D721Med (cell line): Measurements from ENCODE around the gene AUH.

Experiments used
- DNase-seq: peaks from one replicate; pipeline ENCODE4 v3.0.0; 2011; ENCODE audit warnings: low spot score; ENCODE audit not compliant: insufficient read length
- FAIRE-seq: peaks from 2 replicates; lab custom pipeline; 2011; peaks lifted over from hg19 to GRCh38; lab: Jason Lieb, UNC
- TF ChIP-seq, protein P1 (sequence below): IDR thresholded peaks from 2 replicates; pipeline ENCODE4 v1.5.1; 2012; ENCODE audit warnings: mild to moderate bottlenecking, control low read depth; ENCODE audit not compliant: insufficient read depth; ENCODE audit errors: missing control alignments

Gene AUH

DNA sequence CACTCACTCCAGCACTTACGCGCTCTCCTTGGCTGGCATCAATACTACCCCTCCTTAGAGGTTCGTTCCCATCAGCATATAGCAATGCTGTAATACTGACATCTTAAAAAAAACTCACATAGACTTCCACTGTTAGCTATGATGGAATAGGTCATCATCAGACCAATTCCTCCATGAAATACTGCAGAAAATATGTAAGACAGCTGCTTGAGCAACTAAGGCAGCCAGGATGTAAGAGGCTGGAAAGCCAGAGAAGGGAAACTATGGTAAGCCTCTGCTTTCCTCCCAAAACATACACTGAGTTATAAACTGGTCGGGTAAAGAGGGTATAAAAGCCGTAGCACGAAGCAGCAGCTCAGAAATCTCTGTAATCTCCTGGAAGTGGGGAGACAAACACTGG is 33.5 kb downstream of the AUH start:
- FAIRE-seq, result no peak
- TF ChIP-seq, protein P1, sequence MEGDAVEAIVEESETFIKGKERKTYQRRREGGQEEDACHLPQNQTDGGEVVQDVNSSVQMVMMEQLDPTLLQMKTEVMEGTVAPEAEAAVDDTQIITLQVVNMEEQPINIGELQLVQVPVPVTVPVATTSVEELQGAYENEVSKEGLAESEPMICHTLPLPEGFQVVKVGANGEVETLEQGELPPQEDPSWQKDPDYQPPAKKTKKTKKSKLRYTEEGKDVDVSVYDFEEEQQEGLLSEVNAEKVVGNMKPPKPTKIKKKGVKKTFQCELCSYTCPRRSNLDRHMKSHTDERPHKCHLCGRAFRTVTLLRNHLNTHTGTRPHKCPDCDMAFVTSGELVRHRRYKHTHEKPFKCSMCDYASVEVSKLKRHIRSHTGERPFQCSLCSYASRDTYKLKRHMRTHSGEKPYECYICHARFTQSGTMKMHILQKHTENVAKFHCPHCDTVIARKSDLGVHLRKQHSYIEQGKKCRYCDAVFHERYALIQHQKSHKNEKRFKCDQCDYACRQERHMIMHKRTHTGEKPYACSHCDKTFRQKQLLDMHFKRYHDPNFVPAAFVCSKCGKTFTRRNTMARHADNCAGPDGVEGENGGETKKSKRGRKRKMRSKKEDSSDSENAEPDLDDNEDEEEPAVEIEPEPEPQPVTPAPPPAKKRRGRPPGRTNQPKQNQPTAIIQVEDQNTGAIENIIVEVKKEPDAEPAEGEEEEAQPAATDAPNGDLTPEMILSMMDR, result no peak
- DNase-seq, result no peak

DNA sequence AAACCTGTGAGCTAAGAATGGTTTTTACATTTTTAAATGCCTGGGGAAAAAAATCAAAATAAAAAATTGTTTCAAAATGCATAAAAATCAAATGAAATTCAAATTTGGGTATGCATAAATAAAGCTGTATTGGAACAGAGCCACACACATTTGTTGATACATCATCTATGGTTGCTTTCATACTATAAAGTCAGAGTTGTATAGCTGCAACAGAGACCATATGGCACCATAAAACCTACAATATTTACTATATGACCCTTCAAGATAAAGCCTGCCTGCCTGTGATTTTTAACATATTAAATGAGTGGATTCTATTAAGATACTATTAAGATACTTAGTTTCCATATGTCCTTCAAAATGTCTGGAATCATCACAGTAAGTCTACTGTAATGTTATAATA is 40.0 kb downstream of the AUH start:
- no peak for DNase-seq

DNA sequence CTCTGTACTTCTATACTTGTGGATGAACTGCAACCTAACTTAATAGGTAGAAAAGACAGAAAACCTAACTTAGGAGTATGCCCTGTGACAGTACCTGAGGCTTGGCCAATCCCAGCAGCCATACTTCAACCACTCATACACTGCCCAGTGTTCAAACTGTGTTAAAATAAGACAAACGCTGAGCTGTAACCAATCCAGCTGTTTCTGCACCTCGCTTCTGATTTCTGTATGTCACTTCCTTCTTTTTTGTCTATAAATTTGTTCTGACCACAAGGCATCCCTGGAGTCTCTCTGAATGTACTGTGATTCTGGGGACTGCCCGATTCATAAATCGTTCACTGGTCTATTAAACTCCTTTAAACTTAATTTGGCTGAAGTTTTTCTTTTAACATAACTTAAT is 41.4 kb downstream of the AUH start:
- TF ChIP-seq, protein P1, result no peak
- DNase-seq, result no peak
- FAIRE-seq, result no peak

More for the DNA sequence above, 40.0 kb downstream of the AUH start:
- FAIRE-seq, result no peak
- TF ChIP-seq, protein P1, result no peak

DNA sequence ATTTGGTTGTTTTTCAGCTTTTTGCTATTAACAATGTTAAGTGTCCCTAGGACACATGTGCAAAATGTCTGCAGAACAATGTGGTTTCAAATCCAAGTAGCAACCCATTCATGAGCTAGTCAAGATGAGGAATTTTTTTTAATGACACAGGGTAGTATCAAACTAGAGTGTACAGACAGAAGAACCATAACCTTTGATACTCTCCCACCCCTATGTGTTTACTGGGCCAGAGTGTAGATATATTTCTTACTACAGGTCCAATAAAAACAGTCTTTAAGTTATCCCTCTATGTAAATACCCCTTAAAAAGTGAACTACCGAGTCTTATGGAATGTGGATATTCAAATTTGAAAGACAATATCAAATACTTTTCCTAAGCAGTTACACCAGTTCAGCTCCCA is 45.6 kb downstream of the AUH start:
- no peak for DNase-seq
- peak; percentile 61 for FAIRE-seq
- TF ChIP-seq, protein P1, result no peak

DNA sequence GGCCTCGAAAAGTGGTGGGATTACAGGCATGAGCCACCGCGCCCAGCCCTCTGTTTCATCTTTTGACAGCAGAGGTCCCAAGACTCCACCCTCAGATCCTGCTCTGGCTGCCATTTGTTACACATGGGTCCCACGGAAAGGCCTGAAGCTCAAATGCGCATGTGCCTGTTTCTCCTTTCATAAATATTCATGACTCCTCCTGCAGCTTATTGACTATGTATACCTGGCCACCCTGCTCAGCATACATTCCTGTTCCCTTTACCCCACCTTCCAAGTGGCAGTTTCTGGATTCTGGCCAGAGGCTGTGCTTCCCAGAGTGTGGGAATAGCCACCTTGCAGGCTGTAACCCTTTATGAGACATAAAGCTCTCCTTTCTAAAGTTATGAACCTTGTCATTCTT is 46.5 kb downstream of the AUH start:
- no peak for FAIRE-seq
- DNase-seq, result no peak

DNA sequence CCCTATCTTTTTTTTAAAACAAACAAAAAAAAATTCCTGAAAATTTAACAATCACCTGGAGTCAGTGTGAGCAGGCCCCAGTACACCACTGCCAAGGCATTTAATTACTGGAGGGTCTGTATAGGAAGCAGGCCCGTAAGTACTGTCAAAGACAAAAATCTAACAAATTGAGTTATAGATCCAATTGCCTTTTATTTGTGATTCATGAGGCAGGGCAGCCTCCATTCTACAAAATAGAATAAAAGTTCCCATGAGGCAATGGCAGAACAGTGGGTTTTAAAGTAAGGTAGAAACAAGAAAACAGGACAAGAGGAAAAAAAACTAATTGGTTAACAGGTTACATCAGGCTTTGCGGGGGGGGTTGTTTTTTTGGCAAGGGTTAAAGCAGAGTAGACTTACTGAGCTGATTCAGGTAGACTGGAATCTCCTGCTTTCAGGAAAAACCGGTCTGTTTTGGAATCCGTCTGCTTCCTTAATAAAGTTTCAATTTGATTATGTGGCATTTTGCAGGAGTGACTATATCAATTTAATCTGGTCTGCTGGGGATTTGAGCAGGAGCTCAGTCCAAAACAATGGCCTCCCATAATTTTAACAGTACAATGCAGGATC is 48.9 kb downstream of the AUH start:
- FAIRE-seq, result no peak

More for the DNA sequence above, 46.5 kb downstream of the AUH start:
- TF ChIP-seq, protein P1, result no peak

DNA sequence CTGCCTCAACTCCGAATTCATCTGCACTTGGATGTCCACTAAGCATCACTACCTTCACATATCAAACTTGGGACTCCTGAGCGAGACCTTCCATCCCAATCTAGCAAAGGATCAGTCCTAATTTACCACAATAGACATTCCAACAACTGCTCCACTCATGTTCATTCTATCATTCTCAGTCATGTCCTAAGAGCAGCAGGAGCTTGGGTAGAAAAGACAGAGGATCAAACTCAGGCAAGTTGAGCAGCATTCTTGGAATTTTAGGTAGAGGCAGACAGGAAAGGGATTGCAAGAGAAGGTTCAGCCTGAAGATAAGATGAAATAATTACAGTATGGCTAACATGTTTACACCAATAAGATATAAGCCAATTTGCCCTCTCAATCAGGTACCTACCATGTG is 51.7 kb downstream of the AUH start:
- DNase-seq, result no peak
- no peak for FAIRE-seq
- TF ChIP-seq, protein P1, result no peak

More for the DNA sequence above, 48.9 kb downstream of the AUH start:
- DNase-seq, result no peak
- TF ChIP-seq, protein P1, result no peak
